Heart left ventricle (tissue), 13 donors: ENCODE results near the gene ADAM19.

Source experiments
- POLR2A ChIP-seq, 2 donors: fragments of 450-650 bp; IDR thresholded peaks; one replicate each; pipeline ENCODE4 v1.6.1; 2017; ENCODE audit warnings: antibody characterized with exemption in 2 of 2, mild to moderate bottlenecking in 2 of 2, moderate library complexity in 2 of 2
- TF ChIP-seq, protein P1 (sequence below), 12 donors: fragments of 200-600 bp; sonication (generic) in 4 of 12; IDR thresholded peaks; one replicate each; pipeline versions ENCODE4 v1.5.0 to v1.8.0; 2018 to 2022; ENCODE audit warnings: antibody characterized with exemption in 12 of 12, mild to moderate bottlenecking in 5 of 12
- donor health status: ischemic (EF 13 %, LVEDD 7.1; RV severe dilation, severe dysfunction).
- donor health status: DM: no; HTN: yes; CAD: no.
- donor health status: DM: no; HTN: no; CAD: no.
- donor health status: ischemic (EF 25% LVEDD 6.9; RV normal size, moderate dysfunction).
- donor health status: ischemic (EF 25% LVEDD 5.7; RV mildly dilated, moderate dysfunction).
- donor health status: ischemic (EF 35%, LVEDD 5.7; RV mildly dilated, moderate dysfunction).
- donor health status: nonischemic (EF 11% LVEDD 7.7; RV severe dilation, severe dysfunction).
- donor health status: DM: yes; HTN: yes; CAD: no.
- donor health status: PGD.
- donor health status: ischemic (EF 29% LVEDD 5.4; RV normal size, mild dysfunction).
- donor health status: nonischemic (EF 23%, LVEDD 6.1; RV moderate dilation, normal function).

DNA sequence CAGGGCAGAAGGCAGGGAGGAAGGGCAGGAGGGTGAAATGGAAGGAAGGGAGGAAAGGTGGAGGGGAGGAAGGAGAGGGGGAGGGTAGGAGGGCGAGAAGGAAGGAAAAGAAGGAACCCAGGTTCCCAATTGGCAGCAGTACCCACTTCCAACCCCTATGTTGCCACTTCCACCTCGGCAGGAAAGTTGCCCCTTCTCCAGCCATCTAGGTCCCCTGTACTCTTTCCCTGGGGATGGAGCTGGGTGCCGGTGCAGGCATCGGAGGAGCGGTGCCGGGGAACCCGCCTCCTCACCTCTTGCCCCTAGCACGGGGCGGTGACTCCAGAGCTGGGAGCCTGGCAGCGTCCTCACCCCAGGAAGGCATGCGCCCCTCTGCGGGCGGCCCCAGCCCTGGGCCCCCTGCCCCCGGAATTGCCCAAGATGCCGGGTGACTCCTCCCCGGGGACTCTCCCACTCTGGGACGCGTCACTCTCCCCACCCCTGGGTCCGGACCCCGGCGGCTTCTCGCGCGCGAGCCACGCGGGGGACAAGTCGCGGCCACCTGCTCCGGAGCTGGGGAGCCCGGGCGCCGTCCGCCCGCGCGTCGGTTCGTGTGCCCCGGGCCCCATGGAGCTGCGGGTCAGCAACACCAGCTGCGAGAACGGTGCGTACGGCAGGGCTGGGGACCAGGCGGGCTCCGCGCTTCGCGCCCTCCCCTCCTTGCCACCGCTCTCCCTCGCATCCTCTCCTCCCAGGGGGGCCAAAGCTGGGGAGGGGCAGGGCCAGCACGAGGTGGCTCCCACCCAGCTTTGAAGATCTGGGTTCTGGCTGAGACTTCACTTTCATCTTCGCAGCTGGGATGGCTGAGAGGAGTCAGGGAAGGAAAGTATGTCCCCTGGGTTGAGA lies 115.6 kb downstream of the ADAM19 start, which contains the start of gene NIPAL4:
- TF ChIP-seq, protein P1, sequence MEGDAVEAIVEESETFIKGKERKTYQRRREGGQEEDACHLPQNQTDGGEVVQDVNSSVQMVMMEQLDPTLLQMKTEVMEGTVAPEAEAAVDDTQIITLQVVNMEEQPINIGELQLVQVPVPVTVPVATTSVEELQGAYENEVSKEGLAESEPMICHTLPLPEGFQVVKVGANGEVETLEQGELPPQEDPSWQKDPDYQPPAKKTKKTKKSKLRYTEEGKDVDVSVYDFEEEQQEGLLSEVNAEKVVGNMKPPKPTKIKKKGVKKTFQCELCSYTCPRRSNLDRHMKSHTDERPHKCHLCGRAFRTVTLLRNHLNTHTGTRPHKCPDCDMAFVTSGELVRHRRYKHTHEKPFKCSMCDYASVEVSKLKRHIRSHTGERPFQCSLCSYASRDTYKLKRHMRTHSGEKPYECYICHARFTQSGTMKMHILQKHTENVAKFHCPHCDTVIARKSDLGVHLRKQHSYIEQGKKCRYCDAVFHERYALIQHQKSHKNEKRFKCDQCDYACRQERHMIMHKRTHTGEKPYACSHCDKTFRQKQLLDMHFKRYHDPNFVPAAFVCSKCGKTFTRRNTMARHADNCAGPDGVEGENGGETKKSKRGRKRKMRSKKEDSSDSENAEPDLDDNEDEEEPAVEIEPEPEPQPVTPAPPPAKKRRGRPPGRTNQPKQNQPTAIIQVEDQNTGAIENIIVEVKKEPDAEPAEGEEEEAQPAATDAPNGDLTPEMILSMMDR (IDR thresholded peaks at IDR 0.05) = no peak
- no peak for TF ChIP-seq POLR2A (IDR thresholded peaks at IDR 0.05)
